Islet of Langerhans (tissue), 1 donor: ENCODE measurements around the gene ALPI.
"Not testable (repeated sequence)": the region's sequence is repeated elsewhere in the genome, so short reads cannot be mapped to it uniquely, and the experiment has no call there.

Experiments
- FAIRE-seq: peaks from one replicate; lab custom pipeline; 2011; peaks lifted over from hg19 to GRCh38; lab: Jason Lieb, UNC

The ALPI gene

GRCh38 chr2:232421189-232421785 is 34.7 kb upstream of the ALPI start:
- FAIRE-seq: no peak

DNA sequence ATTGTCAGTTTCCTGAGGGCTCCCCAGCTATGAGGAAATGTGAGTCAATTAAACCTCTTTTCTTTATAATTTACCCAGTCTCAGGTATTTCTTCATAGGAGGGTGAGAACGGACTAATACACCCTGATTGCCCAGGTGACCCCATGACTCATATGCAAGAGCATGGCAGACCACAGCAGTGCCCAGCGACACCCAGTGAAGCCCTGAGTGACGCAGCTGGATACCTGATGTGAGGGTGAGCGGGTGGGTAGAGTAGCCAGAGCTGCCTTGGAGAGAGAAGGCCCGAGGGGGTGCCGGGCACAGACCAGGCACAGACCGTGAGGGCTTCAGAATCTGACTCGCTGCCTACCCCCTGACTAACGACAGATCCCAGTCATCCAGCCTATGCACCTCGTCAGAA is 33.9 kb upstream of the ALPI start:
- no peak for FAIRE-seq

- FAIRE-seq: not testable (repeated sequence)
These were observed 33.0 kb upstream of the ALPI start for GRCh38 chr2:232422996-232423395.

DNA sequence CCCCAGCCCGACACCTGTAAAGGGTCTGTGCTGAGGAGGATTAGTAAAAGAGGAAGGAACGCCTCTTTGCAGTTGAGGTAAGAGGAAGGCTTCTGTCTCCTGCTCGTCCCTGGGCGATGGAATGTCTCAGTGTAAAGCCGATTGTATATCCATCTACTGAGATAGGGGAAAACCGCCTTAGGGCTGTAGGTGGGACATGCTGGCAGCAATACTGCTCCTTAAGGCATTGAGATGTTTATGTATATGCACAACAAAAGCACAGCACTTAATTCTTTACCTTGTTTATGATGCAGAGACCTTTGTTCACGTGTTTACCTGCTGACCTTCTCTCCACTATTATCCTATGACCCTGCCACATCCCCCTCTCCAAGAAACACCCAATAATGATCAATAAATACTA is 32.5 kb upstream of the ALPI start:
- FAIRE-seq: not testable (repeated sequence)

GRCh38 chr2:232431705-232432590 is 24.0 kb upstream of the ALPI start:
- FAIRE-seq: no peak

DNA sequence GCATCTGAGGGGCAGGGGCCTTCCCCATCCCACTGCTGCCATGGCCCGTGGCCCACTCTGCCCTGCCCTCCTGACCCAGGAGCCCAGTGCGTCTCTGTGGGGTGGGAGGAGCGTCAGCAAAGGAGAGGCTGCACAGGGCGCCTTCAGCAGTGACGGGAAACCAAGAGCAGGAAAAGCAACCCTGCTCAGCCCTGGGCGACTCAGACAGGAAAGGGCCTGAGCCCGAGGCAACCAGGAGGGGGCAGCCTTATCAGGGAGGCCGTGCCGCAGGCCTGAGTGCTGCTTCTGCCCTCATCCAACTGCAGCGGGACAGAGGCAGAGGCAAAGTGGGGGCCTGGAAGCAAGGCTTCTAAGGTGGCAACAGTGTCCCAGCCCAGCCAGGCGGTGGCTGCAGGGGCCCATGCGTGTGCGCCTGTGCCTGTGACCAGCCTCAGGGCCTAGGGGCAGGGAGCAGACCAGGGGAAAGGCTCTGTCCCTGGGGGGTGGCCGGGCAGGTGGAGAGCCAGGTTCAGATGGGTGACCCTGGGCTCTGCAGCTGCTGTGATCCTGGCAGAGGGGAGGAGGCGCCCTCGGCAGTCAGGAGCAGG is 23.3 kb upstream of the ALPI start:
- no peak for FAIRE-seq

- FAIRE-seq: peak; percentile 98
These were observed 22.3 kb upstream of the ALPI start for GRCh38 chr2:232433622-232434021.

DNA sequence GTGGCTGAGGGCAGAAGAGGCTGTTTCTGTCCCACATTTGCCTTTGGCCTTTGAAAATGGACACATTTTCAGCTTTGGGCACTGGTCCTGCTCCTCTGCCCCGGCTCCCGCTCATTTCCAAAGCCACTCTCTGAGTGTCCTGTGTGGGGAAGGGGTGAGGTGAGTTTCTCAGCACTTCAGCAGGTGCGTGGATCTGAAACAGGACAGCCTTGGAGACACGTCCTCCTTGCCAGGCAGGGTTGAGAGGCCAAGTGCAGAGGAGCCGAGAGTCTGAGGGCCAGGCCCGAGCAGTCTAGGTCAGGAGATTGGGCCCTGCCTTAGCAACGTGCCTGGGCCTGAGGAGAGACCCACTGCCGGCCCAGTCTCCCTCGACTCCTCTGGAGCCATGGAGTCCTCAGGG is 21.9 kb upstream of the ALPI start:
- FAIRE-seq: no peak

DNA sequence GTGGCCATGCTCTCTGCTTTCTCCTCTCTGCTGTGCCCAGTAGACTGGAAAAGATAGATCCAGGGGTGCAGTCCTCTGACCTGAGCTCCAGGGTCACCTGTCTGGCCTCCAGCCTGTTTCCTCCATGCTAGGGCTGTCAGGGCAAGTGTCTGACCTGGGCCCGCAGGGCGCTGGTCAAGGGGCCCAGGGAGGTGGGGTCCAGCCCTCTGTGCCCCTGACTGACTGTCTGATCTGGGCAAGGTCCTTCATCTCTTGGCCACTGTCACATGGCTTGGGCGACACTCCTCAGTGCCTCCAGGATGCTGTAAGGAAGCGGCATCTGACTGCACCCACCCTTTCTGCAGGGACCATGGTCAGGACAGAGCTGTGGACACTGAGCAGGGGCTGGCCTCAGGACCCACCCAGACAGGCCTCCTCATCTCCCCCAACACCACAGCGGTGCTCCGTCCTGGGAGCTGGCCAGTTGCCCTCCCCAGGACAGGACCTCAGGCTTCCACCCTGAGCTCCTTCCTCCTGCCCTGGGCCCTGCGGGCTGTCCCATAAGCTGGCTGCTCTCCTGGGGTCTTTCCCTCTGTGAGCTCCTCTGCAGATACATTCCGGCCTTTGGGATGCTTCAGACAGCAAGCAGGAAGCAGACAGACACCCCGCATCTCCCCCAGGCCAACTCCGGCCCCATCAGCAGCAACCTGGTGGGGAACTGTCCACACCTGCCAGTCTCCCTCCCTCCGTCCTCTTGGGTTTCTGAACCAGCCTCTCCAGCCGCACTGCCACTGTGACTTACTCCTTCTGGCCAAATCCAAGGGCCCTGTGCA is 21.2 kb upstream of the ALPI start:
- FAIRE-seq: no peak

DNA sequence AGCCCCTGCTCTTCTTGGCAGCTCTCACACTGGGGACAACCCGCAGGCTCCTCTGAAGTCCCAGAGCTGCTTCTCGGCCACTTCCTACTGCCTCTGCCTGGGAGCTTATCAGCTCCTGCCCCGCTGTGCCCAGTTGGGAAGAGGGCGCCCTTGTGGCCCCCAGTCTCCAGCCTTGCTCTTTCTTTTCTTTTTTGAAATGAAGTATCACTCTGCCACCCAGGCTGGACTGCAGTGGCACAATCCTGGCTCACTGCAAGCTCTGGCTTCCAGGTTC is 20.6 kb upstream of the ALPI start:
- FAIRE-seq: no peak

DNA sequence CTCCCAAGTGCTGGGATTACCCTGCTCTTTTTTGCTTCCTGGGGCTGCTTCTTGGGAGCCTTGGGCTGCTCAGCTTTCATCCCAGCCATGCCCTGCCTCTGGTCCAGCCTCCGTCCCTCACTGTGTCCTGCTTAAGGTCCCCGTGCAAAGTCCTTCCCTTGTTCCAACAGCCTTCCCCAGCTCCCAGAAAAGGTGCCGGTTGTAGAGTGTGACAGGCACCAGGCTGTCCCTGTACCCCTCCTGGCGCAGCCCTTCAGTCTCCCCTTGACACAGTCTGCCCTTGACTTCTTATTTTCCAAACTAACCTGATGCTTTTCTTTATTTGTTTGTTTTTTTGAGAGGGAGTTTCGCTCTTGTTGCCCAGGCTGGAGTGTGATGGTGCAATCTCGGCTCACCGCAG is 20.1 kb upstream of the ALPI start:
- FAIRE-seq: no peak

DNA sequence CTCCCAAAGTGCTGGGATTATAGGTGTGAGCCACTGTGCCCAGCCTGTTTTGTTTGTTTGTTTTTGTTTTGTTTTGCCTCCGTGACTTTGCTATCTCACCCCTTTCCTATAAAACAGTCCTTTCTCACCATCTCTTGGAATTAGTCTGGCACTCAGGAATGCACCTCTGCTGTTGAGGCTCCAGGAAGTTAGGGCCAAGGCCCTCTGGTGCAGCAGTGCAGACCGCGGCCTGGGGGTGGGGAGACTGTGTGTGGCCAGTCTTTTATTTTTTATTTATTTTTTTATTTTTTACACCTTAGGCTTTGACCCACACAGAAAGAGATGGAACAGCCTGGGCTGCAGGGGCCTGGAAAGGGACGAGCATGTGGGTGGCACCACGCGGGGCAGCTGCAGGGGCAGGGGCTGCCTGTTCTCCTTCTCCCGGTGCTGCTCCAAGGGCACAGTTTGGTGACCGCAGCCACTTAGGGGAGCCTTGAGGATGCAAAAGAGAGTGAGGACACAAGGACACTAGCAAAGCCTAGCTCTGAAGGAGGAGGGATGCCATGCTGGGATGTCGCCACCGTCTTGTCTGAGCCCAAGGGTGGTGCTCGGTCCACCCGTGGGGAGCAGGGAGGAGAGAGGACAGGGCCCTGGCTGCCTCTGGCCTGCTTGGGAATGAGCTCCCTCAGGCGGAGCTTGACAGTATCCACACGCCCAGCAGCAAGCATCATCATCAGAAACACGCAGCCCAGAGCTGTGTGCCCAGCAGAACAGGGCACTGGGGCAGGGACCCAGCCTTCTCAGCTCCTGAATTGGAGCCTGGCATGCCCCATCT is 19.4 kb upstream of the ALPI start:
- FAIRE-seq: no peak

DNA sequence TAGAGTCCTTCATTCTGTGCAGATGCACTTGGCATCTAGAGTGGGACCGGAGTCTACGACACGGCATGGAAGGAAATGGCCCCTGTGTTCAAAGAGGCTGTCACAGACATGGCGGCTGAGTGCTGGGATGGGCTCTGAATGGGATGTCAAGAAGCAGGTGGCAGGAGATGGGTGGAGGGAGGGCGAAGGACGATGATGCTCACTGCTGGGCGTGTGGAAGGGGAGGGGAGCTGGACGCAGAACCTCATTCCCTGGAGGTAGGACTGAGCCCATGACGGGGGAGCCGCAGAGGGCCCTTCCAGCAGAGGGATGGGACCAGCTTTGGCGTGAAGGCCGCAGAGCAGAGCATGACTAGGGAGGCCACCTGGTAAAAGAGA is 18.8 kb upstream of the ALPI start:
- no peak for FAIRE-seq

DNA sequence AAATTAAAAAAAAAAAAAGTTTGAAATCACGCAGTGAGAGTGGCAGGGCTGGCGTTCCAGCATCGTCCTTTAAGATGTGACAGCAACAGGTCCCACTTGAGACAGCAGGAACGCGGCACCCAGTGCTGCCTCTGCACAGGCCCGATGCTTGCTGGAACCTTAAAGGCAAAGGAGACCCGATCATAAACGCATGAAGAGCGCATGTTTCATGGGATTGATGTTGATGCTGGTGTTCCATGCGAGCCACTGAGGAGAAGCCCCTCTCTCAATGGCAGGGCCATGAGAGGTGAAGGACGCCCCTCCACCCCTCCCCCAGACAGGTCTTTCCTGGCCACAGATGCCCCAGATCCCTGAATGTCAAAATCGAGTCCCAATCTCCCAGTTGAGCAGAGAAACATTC is 17.9 kb upstream of the ALPI start:
- FAIRE-seq: no peak

GRCh38 chr2:232438951-232439757 is 16.8 kb upstream of the ALPI start:
- FAIRE-seq: peak; percentile 76

- no peak for FAIRE-seq
These were observed 16.2 kb upstream of the ALPI start for GRCh38 chr2:232439758-232440135.

DNA sequence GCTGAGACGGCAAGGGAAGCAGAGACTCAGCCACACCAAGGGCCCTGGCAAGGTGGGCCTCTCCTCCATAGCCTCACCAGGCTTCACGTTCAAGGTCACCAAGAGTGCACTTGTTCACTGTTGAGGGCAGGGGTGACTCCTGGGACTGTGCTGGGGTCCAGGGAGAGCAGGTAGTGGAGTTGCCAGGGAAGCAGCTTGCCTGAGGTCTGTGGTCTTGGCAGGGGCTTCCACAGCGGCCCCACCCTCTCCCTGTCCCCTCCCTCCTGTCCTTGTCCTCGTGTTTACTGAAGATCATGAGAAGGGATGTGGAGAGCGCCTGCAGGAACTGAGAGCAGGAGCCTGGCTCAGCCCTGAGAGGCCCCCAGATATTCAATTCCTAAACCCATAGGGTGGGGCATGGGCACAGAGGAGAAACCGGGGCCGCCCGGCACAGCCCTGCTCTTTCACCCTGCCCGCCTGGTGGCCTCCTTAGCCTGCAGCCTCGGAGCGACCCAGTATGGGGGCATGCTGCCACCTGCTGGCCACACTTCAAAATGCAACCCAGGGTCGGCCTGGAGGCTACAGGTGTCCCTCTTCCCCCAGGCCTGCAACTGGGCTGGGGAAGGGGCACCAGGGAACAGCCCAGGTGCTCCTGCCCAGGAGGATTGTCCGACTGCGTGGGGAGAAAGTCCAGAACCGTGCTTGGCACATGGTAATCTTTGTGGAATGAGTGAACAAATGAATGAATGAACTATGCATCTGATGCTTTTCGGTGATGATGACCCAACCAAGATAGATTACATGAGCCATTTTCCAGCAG is 15.5 kb upstream of the ALPI start:
- FAIRE-seq: not testable (repeated sequence)

GRCh38 chr2:232441147-232441651 is 14.8 kb upstream of the ALPI start:
- FAIRE-seq: no peak

DNA sequence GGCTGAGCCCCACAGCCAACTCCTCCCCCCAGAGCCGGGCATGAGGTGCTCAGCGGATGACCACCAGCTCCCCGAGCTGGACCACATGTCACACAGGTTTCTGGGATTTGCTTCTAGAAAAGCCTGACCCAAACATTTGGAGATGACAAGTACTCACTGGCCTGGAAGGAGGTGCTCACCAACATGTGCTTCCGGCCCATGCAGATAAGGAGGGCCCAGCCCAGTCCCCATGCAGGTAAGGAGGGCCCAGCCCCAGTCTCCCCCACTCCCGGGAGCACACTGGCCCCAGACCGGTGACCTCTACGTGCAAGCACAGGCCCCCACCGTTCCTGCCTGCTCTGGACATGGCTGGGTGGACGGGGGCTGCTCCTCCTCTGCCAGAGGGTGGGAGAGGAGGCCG is 14.0 kb upstream of the ALPI start:
- FAIRE-seq: not testable (repeated sequence)

GRCh38 chr2:232442431-232442830 is 13.5 kb upstream of the ALPI start:
- FAIRE-seq: not testable (repeated sequence)
